Lower leg skin (tissue), 3 donors: Measurements from ENCODE around the gene KIF3B.

Source experiments
- CTCF ChIP-seq, 3 donors: fragments of 450-650 bp; IDR thresholded peaks; one replicate each; pipeline ENCODE4 v1.5.1; 2016; ENCODE audit warnings: antibody characterized with exemption in 3 of 3, mild to moderate bottlenecking in 3 of 3, moderate library complexity in 2 of 3
- POLR2A ChIP-seq, 2 donors: fragments of 450-650 bp; IDR thresholded peaks; one replicate each; pipeline ENCODE4 v1.6.1; 2016 to 2017; ENCODE audit warnings: antibody characterized with exemption in 2 of 2, mild to moderate bottlenecking in 1 of 2, moderate library complexity in 1 of 2

GRCh38 chr20:32330555-32330897 lies 53.1 kb downstream of the KIF3B start:
- TF ChIP-seq CTCF (IDR thresholded peaks at IDR 0.05) (no peak), POLR2A (IDR thresholded peaks at IDR 0.05) (no peak)
